RPMI8226 (cell line): ENCODE results near the gene TBXAS1.
A peak's percentile ranks its signal among the peaks of the same experiment; 100 is the strongest.

Source experiments
- DNase-seq: peaks from one replicate; pipeline ENCODE4 v3.0.0-alpha.2; 2015

TBXAS1 gene

DNA sequence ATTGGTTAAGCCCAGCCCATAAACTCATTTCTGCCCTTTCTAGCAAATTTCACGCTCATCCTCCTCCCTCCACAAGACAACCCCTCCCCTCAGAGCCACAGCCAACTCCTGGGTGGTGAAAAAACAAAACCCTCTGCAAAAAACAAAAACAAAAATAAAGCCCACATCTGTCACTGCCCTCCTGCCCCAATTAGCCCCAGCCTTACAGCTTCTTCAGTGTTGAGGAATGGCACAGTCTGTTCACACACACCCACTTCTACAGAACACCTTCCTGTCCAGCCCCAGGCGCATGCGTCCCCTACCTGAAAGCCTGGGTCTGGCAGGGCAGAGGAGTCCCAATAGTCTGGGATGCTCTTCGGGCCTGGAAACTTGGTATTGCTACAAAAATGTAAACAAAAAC is 199.2 kb downstream of the TBXAS1 start:
- DNase-seq: no peak

DNA sequence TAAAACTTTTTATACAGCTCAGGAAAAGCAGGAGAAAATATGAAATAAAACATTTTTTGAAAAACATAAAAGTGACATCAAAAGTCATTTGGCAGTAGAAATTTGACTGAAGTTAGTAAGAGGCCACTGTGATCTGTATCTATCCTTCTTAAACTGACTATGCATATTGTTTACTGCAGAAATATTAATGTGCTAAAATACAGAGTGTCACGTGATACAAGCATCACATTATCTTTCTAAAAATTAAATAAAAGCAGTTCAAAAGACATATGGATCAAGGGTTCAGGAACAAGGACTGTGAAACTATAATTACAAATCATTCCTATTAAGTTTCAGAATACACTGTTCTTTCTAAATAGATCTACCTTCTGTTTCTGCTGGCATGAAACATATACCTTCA is 200.0 kb downstream of the TBXAS1 start:
- no peak for DNase-seq

DNA sequence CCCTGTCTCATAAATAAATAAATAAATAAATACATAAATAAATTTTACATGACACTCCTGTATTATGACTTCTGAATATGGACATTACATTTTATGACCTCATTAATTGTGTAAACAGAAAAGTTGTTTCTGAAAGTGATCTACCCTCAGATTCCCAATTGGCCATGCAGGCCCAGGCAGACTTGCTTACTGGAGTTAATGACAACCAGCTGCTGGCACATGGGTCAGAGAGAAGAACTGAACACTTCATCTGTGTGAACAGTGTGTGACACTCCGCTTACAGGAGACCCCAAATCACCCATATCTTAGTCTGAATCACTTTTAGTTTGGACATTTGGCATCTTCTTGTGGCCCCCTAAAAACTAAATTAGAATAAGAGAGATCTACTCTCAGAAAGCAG is 202.3 kb downstream of the TBXAS1 start:
- DNase-seq: no peak

DNA sequence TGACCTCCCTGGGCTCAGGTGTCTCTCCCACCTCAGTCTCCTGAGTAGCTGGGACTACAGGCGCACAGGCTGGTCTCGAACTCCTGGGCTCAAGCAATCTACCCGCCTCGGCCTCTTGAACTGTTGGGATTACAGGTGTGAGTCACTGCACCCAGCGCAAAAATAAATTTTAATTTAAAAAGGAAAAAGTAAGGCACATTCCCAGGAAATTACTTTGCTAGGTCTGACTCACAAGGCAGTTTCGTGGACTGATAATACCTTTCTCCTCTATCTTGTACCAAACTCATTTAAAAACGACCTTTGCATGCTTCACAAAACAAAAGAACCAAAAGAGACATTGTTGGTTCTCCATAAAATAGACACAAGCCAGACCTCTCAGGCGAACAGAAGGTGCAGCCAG is 204.0 kb downstream of the TBXAS1 start:
- DNase-seq: no peak

DNA sequence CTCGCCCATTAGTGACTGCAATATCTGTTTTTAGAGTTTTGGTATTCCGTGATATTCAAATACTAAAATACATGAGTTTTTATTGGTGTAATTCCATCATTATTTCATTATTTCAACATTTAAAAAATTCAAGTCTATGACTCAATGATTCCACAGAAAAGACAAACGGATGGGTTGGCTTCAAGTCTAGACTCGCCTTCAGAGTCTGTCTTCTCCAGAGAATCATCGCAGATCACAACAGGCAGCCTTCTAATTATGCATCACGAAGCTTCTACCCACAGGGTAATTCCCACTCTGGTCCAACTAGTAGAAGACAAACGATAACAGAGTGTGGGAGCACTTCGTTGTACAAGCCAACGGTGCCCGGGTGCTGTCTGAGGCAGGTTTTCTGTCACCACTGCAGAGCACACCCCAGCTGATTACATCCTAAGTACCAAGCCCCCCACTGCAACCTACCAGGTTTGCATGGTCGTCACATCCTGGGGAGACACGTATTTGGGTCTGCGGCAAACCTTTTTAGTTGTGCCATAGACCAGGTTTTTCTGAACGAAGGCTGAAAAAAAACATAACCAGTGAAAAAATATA is 204.8 kb downstream of the TBXAS1 start:
- DNase-seq: no peak

DNA sequence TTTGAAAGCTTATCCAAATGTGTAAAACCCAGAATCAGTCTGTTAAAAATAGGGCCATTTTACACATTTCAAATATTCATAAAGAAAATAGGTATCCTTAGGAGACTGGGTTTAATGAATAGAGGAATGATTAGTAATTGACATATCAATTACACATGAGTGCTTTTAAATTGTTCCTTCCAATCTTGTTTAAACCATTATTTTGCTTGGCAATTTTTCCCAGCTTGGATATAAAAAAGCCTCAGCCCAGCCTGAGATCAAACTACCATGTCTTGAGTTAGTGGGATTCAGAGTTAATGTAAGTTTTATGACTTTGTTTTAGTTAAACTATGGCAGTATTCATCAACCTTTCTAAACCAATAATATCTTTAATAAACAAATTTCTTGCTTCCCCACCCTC is 205.4 kb downstream of the TBXAS1 start:
- no peak for DNase-seq

DNA sequence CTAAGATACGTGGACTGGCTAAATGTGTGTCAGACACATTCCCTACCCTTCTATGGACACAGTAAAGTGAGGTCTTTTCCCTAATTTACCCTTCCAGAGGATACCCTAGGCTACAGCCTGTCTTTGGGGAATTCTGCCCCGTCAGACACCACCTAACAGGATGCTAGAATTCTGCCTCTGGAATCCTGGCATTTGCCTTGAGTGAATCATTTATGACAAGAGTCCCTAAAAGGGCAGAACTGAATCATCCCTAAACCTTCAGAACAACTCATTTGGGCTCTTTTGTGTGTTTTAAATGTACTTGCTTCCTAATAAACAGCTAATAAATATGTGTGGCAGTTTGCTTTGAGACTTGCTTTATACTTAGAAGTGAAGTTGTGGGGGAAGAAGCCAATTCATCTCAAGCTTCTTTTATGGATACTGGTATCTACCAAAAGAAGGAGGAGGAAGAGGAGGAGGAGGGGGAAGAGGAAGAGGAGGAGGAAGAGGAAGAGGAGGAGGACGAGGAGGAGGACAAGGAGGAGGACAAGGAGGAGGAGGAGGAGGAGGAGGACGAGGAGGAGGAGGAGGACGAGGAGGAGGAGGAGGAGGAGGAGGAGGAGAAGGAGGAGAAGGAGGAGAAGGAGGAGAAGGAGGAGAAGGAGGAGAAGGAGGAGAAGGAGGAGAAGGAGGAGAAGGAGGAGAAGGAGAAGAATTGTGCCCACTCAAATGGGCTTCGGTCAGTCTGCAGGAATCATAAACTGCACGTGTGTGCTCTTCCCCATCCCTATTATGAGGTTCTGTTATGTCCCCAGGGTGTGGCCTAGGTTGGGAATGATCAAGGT is 206.5 kb downstream of the TBXAS1 start:
- DNase-seq: no peak

DNA sequence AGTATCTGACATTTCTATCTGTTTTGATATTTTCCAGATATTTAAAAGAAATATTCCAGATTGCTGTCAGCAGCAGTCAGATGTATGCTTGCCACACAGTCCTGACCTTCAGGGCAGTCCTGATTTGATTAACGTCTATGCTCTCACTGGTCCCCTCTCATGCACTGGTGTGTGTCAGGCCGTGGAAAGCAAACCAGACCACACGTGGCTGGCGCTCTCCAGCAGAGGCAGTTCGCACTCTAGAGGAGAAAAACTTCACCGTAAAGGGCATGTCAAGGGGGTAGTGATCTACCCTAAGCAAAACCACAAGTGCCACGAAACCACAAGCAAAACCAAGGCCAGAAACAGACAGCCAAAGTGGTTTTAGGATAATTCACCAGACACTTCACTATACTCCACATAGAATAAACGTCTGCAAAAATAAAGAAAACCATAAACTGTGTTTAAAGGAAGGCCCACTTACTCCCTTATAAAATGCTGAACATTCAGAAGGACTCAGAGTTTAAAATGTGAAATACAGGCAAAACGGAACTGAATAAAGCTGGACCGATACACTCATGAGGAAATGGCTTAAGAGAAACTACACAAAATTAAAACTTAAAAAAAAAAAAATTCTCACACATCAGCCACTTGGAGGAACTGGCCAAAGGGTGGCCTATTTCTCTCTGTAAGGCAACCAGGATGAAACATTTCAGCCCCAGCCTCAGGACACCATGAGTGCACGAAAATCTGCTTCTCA is 207.3 kb downstream of the TBXAS1 start:
- DNase-seq: no peak

DNA sequence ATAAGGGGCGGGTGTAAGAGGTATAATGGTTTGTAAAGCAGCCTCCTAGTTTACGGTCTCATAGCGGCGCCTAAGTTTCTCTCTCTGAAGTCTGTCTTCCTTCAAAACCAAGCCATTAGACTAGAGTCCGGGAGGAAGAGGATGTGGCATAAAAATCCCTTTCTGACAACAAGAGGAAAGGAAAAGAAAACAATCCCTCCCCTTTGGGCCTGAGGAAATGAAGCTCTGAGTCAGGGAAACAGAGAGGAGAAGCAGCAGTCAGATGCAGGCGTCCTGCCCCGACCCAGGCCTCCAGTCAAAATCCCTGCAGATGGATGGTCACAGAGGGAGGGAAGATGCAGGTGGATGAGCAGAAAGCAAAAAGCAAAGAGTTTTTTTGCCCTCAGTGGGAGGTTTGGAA is 210.0 kb downstream of the TBXAS1 start:
- no peak for DNase-seq

DNA sequence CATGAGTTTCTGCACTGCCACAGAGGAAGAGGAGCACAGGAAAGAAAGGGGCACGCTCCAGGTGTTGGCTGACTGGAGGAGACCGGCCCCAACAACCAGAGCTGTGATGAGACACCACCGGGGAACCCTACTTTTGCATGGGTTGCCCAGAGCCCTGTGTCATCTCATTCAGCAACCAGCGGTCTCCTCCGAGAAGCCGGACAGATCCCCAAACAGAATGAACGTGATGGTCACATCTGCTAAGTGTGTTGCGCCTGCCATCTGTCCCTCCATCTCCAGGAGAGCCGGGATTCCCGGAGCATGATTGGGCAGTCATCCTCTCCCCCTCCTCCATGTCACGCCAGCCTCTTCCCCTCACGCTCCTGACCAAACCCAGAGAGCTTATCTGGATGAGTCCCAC is 210.8 kb downstream of the TBXAS1 start:
- DNase-seq: no peak

DNA sequence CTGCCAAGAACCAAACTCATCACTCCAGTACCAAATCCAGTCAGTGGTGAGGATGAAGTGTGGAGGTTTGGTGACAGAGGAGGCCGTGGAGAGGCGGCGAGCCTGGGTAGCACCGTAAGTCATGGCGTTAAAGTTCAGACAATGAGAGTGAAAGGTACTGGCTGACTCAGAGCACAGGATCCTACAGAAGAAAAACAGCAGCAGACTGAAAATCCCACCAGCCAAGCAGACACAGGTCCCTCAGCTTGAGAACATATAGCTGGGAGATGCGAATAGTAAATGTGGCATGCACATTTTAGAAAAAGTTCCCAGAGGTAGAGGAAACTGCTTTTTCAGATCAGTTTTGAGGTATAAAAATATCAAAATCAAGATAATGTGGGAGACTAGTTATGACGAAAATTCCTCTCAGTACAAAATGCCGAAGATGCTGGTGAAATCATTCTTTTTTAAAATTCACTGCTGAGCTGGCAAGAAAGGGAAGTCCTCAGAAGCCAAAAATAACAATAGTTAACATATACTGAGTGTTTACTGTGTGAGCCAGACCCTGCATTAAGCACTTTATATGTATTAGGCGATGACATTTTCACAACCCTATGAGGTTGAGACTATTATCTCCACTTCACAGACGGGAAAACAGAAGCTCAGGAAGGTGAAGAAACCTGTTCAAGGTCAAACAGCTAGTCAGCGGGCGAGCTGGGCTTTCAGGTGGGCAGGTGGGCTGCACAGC is 212.8 kb downstream of the TBXAS1 start:
- no peak for DNase-seq

DNA sequence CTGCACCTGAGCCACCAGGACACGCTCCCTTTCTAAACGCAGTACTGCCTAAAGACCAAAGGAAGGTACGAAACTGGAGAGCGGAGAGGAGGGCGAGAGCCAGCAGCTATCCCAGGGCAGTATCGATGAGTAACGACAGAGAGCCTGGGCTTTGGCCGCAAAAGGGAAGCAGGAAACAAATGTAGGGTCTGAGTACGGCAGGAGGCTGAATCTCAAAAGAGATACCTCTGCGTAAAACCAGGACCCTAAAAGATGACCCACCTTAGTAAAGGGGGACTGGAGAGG is 213.3 kb downstream of the TBXAS1 start:
- no peak for DNase-seq

DNA sequence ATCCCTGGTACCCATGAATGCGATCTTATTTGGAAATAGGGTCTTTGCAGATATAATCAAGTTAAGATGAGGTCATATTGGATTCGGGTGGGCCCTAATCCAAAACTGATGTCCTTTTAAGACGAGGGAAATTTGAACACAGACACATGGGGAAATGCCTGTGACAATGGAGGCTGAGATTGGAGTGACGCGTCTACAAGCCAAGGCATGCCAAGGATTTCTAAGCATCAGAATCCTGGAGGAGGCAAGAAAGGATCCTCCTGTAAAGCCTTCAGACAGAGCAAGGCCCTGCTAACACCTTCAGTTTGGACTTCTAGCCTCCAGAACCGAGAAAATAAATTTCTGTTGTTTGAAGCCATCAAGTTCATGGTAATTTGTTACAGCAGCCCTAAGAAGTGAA is 215.2 kb downstream of the TBXAS1 start:
- no peak for DNase-seq

DNA sequence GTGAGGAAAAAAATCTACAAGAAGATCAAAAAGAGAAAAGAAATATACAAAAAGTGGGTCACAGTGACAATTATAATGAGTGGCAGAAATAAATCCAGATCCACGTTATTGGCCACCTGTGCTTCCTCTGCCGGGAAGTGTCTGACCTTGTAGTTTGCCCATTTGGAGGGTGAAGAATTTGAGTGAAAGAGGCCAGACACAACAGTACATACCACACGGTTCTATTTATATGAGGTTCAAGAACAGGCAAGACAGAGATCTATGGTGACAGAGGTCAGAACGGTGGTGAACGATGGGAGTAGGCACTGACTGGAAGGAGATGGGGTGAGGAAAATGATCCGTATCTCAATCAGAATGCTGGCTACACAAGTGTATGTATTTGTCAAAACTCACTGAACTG is 216.6 kb downstream of the TBXAS1 start:
- no peak for DNase-seq

DNA sequence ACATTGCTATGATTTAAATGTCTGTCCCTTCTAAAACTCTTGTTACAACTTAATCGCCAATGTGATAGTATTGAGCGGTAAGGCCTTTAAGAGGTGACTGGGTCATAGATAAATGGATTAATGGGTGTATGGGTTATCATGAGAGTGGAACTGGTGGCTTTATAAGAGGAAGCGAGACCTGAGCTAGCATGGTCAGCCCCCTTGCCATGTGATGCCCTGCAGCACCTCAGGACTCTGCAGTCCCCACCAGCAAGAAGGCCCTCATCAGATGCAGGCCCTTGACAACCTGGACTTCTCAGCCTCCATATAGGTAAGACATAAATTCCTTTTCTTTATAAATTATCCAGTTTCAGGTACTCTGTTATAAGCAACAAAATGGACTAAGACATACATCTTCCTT is 218.1 kb downstream of the TBXAS1 start:
- no peak for DNase-seq

DNA sequence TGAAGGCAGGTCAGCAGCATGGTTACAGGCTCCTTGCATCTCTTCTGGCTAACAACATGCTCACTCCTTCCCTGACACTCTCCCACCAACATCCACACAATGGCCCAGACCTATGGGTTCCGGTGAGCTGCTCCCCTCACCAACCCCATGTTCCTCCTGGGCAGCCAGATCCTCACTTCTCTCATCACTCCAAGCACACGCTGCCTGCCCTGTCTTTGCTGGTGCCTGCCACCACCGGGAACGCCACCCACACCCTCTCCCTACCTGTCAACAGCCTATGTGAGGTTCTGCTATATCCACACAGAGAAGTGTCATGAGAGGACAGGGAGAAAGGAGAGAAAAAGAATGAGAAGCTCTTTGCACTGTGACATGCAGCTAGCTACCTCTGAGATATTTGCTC is 219.1 kb downstream of the TBXAS1 start:
- DNase-seq: no peak

DNA sequence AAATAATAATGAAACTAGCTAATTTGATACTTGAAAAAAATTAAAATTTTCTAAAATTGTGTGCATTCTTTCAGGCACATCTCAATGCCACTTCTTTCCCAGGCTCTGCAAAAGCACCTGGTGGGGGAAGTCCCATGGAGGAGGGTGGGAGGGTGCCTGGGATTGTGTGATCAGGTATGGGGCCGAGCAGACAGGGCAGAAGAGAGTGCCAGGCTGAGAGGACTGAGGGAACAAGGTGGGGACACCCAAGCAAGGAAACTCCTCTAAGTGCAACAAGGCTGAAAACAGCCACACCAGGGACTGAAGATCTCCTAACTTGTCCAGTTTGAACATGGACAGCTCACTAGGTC is 219.9 kb downstream of the TBXAS1 start:
- DNase-seq: no peak

DNA sequence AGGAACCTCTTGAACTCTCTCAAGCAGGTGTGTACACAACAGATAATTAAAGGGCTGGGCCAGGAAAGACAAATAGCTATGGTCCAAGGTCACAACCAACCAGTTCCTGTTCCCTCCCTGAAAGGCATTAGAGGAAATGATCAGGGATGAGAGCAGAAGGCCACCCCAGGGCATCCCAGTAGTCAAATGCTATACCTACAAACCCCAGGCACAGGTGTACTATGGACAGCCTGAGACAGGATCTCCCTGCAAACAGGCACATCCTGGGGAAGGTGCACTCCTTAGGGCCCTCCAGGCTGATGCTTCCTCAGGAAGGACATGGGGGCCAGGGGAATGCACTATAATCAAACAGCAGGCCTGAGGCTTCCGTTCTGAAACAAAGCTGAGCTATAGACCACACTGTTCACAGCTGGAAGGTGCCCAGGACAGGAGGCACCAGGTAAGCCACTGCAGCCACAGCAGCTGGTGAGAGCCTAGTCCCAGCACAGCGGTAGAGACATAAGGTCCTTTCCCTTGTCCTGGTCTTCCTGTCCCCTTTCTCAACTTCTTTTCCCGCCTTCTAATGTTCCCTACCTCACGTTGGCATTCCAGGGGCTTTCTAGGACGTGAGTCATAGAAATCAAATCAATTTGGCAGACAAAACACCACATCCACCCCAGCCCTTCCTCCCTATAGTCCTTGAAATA is 220.4 kb downstream of the TBXAS1 start:
- DNase-seq: peak; percentile 32

DNA sequence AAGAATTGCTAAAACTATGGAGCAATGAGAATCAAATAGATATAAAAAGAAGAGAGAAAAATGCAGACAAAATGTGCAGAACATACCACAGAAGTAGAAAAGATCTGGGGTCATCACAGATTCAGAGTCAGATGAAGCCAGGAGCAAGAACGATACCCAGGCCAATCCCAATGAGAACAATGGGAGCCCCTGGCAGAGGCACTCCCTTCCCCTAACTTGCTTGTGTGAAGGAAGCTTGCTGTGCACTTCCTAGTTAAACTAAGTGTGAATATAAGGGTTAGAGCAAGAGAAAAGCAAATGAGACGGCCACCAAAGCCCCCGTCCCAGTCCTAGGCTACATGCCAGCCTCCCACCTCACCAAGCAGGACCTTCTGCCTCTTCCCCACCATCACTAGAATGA is 221.0 kb downstream of the TBXAS1 start:
- DNase-seq: no peak

DNA sequence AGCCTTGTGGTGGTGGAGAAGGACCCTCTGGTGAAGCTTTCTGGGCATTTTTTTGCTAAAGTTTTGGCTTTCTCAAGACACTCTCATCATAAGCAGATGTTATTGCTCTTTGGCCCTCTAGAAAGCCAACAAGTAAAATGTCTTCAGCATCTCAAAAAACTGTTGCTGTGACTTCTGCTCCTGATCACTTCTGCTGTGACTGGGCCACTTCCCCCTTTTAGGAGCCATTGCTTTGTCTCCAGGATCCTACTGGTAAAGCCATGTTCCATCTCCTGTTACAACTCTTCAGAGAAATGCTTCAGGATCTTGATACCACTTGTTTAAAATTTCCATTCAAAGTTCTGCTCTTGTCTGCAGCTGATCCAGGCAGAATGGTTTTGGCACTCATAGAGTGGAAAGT is 222.8 kb downstream of the TBXAS1 start:
- DNase-seq: no peak

DNA sequence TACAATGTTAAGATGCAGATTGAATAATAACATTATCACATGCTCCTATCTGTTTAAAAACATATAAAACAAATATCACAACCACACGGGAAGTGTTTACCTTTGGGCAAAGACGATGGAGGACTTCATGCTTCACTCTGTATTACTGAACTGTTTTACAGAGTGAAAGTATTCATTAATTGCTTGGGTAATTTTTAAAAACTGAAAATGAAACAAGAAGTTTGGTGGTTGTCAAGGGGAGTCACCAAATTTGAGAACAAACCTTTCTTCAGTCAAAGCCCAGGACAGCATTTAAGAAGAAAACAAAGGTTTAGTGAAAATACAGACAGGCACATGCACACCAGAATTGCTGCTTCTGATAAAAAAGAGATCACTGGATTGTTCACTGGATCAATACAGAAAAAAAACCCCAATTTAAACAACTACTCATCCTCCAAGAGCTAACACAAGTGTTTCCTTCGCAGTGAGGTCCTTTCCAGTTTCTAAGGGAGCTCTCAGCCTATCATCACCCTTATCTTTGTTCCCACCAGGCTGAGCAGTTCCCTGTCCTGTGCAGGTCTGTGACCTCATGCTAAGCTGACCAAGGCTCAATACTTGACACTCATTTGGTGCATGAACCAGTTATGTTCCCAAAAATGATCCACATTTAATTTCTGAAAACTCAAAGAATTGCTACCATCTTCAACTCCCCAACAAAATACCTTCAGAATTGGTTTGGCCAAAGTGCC is 224.9 kb downstream of the TBXAS1 start:
- no peak for DNase-seq

DNA sequence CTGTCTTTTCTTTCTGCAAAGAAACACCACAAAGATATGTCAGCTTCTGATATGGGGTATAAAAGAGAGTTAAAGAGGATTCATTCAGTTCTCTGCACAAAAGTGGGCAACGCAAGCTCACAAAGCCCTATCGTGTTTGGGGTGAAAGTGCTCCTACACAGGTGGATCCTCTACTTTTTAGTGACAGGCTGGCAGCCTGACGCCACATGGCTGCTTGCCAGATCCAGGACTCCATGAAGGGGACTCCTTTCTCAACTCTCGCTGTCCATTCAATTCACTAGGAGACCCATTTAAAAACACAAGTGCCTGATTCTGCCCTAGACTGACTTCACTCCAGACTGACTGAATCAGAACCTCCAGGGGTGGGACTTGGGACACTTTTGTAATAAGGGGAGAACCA is 225.7 kb downstream of the TBXAS1 start:
- DNase-seq: no peak

DNA sequence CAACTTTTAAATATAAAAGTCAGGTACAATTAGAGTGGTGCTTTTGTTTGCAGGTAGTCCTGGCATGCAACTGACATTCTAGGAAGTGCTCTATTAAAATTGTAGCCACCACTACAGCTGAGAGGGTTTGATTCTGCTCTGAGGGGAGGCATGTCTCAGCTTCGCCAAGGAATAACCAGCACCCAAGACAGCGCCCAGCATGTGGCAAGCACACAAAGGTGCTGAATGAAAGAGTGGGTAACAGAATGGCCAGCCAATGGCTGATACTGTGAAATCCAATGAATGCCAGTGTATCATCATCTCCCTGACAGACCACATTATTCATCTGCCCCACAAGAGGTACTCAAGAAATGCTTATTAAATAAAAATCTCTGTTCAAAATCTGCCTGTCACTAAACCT is 226.8 kb downstream of the TBXAS1 start:
- DNase-seq: no peak
